Stimulated activated CD8-positive, alpha-beta memory T cell treated with anti-CD3 and anti-CD28 coated beads, Interleukin-15, amount 100 ng/mL, for 1 hour (primary cell): ENCODE measurements around the gene STX8.
A peak's percentile ranks its signal among the peaks of the same experiment; 100 is the strongest.

Source experiments
- DNase-seq: peaks from one replicate; pipeline ENCODE4 v3.0.0-alpha.2; 2020; ENCODE audit warnings: low read depth

Gene STX8

DNA sequence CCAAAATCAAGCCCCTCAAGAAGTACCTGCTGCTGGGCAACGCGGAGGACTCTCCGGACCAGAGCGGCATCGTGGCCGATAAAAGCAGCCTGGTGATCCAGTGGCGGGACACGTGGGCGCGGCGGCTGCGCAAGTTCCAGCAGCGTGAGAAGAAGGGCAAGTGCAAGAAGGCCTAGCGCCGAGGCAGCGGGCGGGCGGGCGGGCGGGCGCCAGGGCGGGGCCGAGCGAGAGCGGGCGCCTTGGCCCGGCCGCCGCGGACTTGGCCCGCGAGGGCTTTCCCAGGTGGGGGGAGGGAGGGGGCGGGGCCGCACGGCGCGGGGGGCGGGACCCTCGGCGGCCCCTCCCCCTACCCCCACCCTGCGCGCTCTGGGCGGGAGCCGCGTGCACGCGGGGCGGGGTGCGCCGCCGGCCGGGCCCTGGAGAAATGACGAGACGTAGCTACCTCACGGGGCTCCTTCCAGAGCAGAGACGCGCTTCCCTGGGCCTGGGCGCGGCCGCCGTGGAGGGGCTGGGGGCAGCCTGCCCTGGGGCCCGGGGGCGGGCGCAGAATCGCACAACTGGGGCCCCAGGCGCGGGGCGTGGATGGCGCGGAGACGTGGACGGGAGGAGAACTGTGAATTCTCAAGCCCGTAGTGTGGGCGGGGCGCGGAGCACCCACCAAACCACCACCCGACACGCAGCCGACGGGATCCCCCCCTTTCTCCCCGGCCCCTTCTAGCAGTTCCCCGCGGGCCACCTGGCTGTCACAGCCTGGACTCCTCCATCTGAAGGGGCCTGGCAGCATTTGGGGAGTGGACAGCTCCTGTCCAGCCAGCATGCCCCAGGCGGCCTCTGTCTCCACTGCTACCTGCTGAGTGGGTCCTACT lies 335.6 kb downstream of the STX8 start:
- peak; percentile 27 for DNase-seq

DNA sequence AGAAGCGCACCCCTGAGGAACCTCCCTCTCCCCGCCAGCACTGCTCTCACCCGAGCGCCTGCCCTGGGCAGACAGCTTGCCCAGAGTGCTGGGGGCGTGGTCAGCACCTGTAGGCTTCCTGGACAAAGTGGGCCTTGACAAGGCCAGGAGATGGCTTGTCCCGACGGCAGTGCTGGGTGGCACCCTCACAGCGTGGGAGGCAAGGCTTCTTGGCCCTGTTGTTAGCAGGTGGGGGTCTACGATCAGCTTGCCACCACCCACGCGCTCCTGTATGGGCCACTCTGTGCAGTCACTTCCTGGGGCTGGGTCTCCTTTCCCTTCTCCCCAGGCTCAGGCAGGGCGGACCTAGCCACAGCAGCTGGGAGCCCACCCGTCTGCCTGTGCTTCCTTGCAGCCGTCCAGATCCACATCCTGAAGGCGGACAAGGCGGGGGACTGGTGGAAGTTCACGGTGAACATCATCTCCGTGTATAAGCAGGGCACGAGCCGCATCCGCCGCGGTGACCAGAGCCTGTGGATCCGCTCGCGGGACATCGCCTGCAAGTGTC lies 336.3 kb downstream of the STX8 start:
- DNase-seq: no peak

DNA sequence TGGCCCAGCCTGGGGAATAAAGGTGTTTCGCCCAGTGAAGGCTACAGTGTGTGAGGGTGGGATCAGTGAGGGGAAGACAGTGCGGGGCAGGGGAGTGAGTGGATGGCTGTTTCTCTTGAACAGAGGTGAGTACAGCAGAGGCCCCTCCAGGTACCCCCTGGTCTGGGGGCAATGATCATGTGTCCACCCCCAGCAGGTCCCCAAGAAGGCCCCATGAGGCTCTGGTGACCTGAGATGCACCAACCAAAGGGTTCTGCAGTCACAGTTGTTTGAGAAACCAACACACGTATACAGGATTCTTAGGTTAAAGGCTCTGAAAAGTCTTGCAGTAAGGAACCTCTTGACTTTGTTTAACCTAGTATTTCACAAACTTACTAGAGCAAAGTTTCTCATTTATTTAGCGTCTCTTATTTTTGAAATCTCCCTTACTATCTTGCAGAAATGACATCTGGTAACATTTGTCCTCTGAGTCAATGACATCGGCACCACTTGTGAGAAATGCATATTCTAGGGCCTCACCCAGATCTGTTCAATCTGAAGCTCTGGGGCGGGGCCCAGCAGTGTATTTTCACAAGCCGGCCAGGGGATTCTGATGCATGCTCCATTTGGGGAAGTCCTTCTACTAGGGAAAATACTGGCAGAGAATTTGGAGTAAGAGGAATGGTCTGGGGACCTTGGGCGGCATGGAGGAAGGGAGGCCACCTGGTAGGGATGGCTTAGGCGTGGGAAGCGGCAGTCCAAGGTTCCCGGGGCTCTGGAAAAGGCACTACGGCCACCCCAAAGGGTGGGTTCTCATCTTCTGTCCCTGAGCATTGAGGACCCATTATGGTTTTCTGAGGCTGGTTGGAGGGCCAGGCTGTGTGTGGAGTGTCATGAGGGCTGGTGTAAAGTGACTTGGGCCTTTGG lies 337.0 kb downstream of the STX8 start:
- no peak for DNase-seq

DNA sequence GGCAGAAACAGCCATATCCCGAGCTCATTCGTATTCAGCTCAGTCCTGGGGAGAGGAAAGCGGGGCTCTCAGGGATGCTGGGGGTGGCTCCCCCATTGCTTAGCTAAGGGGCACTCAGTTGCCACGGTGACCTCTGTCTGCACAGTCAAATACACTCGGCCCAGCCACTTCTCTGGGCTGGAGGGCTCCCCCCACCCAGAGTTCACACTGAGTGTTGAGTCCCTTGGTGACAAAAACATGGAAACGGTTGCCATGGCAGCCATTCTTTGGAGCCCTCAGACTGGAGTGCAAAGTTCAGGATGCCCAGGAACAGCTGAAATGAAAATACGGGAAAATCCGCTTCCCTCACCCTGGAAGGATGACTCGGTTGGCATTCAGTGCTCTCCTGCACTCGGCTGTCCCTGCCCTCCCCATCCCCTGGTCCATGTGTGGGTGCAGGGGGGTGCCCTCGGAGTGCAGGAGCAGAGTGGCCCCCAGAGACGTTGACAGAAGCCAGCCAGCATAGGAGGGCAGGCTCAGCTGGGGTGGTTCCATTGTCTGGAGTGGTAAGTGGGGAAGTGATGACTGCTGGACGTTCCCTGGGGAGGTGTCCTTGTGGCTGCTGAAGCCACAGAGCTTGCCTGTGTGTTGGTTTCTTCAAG lies 337.8 kb downstream of the STX8 start:
- no peak for DNase-seq

DNA sequence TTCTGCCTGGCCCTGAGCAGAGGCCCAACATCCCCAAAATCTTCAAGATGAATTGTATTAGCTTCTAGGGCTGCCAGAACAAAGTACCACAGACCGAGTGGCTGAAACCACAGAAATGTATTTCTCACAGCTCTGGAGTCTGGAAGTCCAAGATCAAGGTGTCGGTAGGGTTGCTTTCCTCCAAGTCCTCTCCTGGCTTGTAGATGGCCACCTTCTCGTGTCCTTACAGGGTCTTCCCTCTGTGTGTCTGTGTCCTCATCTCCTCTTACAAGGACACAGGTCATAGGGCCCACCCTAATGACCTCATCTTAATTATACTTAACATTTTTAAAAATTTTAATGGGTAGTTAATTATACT lies 338.6 kb downstream of the STX8 start:
- DNase-seq: no peak

DNA sequence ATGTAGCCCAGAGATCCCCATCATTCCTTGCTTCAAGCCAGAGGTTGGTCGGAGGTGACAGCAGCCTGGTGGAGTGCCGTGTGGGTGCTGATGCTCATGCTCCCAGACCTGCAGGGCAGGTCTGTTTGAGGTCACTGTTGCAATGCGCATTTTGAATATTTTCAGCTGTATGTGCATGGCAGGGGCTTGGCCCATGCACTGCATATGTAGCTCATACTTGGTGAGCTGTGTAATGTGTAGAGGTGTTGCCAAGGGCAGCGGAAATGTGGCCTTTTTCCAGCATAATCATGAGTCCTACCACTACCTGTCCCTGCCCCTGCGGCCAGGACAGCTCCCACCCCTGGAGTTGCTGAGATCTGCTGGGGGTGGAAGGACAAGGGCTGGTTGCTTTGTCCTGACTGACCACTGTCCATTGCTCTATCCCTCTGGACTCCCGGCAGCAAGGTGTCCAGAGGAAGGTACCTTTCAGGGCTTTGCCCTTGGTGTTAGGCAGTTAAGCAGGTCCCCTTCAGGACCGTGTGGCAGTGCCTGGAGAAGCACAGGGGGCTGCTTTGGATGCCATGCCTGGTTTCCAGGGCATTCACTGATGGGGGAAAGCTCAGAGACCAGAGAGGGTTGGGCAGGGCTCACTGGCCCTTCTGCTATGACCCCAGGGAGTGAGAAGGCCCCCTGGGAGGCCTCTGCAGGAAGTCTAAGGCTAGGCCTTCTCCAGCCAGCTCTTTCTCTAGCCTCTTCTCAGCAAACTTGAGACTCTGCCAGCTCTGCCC lies 339.2 kb downstream of the STX8 start:
- no peak for DNase-seq

DNA sequence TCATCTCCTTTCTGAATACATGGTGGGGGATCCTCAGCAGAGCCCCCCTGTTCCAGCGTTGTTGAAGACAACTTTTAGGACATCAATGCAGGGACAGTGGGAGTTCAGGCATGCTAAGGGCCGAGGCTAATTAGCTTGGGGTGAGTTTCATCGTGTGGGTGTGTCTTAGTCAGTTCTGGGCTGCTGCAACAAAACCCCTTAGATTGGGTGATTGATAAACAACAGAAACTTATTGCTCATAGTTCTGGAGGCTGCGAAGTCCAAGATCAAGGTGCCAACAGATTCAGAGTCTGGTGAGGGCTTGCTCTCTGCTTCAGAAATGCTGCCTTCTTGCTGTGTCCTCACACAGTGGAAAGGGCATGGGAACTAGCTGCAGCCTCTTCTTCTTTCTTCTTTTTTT lies 340.3 kb downstream of the STX8 start:
- no peak for DNase-seq

DNA sequence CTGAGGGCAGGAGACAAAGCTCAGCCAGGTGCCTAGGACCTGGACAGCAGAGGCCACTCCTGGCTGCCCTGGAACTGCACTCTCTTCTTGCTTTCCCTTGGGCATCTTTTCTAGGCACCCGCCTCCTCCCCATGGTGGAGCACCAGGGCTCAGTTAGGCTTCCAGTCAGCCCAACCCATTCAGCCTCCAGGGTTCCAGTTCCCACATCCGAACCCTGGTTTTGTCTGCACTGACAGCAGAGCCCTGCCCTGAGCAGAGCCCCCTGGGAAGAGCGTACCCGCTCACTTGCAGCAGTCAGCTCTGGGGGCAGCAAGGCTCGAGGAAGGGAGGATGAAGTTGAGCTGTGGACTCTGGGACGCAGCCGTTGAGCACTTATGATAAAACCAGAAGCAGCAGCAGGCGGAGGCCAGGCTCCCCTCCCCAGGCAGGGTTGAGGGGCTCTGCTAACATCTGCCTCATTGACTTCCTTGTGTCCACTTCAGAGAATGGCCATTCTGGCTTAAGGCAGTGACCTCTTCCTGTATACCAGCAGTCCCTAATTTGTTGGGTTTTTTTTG lies 341.2 kb downstream of the STX8 start:
- DNase-seq: no peak

DNA sequence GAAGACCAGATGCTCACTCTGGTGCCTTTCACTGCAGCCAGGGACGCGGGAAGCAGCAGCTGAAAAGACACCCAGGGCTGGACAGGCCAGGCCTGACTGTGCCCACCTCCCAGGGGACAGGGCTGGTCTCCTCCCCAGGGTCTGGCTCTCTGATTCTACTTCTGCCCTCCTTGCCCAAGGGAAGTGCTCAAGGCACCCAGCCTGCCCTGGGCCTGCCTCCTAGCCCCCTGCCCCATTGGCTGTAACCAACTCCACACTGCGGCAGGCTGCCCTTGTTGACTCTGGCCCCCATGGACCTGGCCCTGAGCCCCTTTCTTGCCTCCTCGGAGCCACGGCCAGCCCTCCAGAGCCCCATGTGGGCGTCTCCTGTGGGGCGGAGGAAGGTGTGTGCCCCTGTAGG lies 341.9 kb downstream of the STX8 start:
- no peak for DNase-seq

DNA sequence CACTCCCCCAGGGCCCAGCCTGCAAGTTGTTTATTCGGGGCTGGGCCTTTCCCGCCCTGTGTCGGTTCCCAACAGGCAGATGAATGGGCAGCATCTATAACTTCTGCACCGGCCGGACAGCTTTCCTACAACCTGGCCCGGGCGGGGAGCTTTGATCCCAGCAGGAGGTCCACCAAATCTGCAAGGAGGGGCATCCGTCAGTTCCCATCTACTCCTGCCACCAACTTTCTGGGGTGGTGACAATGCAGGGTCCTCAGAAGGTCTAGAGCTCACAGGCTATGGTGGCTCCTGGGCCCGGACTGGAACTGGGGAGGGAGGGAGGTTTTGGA lies 342.4 kb downstream of the STX8 start:
- no peak for DNase-seq

DNA sequence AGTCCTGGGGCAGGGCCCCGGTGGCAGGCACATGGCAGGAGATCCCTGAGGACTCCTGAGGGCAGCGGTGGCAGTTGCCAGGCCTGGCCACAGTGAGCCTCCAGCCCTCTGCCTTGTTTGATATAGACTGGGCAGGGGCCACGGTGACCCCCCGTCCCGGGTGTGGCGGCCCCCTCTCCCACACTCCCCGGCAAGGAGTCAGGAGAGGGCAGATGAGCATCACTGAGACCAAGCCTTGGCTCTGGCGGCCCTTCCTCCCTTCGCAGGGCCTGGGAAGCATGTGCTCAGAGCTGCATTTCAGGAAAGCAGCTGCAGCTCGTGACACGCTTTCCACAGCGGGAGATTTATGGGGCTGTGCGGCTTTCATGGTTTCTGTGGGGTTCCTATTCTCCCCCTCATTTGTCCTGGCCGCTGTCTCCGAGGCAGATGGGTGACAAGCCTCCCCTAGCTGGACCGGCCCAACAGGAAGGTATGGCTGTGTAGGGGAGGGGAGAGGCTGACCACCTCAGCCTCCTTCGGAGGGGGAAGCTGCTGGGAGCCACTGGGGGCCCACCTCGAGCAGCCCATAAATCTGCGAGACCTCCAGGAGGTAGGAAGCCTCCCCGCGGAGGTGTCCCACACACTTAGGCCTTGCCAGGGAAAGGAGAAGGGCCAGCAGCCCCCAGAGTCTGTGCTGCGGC lies 342.9 kb downstream of the STX8 start:
- DNase-seq: no peak

DNA sequence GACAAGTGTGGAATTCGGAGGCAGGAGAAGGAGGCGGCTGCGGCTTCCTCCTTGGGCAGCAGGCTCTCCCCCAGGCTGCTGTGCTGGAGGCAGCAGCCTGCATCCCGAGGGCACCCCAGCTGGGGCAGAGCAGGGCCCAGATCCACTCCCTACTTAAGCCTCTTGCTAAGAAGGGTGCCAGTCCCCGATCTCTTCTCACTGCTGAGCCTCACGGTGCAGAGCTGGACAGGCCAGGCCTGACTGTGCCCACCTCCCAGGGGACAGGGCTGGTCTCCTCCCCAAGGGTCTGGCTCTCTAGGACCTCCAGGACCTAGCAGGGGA lies 343.5 kb downstream of the STX8 start:
- DNase-seq: no peak

DNA sequence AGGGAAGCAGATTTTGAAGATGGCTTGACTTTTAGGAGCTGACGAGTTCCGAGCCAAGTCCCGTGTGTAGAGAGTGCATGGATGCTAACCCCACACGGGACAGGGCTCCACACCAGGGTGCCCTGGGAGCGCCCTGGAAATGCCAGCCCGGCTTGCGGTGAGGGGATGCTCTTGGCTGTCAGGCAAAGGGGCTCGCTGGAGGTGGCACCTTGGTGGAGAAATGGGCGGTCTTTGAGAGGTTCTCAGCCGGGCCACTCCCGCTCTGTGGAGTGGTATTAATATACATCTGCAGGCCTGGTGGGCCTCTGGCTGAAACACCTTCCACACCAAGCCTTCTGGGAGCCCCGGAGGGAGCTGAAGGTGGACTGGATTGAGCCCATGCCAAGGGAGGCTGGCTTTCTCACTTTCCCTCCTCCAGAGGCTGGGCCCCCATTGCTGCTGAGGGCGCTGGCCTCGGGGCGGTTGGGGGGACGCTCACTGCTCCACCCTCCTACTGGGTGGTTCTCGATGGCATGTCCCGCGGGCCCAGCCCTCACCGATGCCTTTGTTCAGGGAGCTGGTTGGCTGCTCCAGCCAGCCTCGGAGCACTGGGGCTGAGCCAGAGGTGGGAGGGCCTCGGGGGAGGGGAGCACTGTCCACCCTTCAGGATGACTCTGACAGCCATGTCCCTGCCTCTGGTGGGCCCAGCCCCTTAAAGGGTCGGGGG lies 344.0 kb downstream of the STX8 start:
- no peak for DNase-seq

DNA sequence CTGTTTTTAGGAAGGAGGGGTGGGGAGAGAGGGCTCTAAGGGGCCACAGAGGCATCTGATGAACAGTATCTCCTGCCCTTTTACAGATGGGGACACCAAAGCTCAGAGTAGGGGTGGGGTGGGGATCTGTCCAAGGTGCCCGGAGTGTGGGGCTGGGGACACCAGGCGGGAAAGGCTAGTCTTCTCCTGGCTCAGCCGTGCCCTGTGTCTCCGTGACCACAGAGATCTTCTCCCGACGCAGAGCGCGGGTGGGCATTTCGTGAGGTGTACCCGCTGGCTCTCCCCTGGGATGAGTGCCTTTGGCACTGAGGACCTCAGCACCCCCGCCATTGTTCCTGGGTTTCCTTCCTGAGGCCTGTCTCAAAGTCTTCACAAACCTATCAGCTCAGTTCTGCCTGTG lies 344.8 kb downstream of the STX8 start:
- no peak for DNase-seq

DNA sequence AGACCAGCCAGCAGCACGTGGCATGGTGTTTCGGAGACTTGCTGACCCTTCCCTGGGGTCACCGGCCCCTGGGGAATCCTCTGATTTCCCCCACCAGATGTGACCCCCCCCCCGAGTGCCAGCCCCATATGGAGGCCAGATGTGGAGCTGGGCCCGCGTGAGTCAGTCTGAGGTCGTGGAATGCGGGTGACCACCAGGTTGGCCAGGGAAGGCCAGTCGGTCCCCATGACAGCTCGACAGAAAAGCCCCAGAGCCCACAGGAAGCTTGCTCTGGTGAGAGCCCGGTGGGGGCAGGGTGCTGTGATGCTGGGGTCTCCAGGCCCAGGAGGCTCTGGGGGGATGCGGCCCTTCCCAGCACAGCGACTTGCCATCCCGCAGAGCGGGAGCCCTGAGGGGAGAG lies 345.3 kb downstream of the STX8 start:
- no peak for DNase-seq

DNA sequence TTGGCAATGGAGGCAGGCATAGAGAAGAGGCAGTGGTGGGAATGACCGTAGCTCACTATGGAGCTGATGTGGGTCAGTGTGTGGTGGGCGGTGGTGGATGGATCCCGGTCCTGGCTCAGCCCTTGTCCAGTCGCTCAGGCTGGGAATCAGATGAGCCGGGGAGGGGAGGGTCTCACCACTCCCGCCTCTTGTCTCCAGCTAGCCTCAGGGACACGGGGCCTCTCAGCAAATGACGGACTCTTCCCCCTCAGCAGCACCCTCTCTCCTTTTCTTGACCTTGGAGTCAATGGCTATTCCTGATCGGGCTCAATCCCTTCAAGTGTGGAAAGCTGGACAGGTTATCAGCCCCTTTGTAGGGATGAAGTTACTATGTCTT lies 345.8 kb downstream of the STX8 start:
- DNase-seq: no peak

DNA sequence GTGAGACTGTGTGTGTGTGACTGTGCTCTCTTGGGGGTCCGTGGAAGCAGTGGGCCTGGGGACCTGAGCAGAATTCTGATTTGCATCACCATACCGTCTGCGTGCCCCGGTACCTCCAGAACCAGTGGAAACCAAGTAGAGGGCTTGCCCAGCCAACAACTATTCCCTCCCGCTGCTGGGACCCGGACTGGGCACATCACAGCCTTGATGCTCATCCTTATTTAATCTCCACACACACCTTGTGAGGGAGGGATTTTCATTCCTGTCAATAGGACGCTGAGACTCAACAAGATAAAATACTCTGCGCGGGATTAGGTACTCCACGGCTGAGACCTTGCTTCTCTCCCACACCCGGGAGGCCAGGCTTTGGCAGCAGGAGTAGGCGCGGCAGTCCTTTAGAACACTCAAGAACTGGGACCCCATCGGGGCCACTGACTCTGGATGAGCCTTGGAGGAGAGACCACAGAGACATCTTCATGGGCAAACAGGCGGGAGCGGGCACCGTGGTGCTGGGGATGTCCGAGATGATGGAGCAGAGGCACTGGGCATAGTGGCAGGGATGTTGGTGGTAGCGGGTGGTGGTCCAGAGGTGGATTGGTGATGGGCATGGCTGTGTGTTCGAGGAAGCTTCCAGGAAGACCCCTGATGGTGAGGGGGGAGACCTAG lies 346.3 kb downstream of the STX8 start:
- no peak for DNase-seq

DNA sequence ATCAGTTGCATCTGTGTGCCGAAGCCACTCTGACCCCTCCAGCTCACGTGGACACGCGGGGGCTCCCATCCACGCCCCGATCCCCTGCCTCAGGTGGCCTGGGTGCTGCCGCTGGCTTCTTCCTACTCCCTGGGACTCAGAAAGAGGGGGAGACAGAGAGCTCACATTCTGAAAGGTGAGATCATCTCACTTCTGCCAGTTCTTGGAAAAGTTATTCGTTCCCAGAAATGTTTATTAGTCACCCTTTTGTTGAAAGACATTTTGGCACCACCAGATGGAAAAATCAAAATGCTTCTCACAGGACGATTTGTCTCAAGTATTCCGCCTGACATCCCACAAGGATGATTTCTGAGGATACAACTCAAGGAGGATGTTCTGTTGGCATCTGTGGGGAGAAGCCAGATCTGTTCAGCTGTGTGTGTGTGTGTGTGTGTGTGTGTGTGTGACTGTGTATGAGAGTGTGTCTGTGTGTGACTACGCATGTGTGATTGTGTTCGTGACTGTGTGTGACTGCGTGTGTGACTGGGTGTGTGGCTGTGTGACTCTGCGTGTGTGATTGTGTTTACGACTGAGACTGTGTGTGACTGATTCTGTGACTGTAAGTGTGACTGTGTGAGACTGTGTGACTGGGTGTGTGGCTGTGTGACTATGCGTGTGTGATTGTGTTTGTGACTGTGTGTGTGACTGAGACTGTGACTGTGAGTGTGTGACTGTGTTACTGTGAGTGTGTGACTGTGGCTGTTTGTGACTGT lies 347.0 kb downstream of the STX8 start:
- no peak for DNase-seq

DNA sequence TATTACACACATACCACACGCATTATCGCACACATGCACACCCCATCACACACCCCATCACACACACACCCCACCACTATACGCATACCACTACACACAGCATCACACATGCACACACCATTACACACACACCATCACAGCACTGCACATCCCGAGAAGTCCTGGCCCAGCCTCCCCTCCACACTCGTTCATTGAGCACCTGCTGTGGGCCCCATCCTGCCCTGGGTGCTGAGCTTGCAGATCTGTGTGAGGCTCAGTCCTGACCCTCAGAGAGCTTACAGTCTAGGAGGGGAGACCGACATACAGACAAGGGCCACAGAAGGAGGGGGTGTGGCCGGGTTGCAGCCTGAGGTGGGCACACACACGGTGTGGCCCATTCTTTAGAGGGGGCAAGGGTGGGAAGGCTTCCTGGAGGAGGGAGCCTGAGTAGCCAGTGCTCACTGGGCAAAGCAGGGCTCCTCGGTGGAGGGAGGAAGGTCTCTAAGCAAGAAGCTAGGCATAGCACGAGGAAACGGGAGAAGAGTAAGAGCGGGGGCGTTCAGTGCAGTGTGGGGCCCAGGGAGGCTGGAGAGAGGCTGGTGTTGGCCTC lies 347.7 kb downstream of the STX8 start:
- no peak for DNase-seq
